ENCODE data around the gene ZFYVE9.
"Not testable (repeated sequence)": the region's sequence is repeated elsewhere in the genome, so short reads cannot be mapped to it uniquely, and the experiment has no call there.

The ZFYVE9 gene

GRCh38 chr1:52153898-52154297 is 12.0 kb downstream of the ZFYVE9 start:
- no peaks in the 10 kb centered on the region for H3K4me1 ChIP-seq (ENCODE audit: control insufficient read depth, low read depth, low read length)
- H3K4me3 ChIP-seq (ENCODE audit: low read length), result no peak overlapping the region
- no peaks in the 10 kb centered on the region for H3K27me3 ChIP-seq (ENCODE audit: control insufficient read depth, insufficient read depth, low read length)
- no peaks in the 10 kb centered on the region for H3K9me3 ChIP-seq (ENCODE audit: control insufficient read depth, low read depth, low read length)
- H3K27ac ChIP-seq (ENCODE audit: low read length), result no peak overlapping the region
- H3K36me3 ChIP-seq (ENCODE audit: control insufficient read depth, low read depth, low read length), result no peaks in the 10 kb centered on the region
- H3K9ac ChIP-seq (ENCODE audit: low read length), result no peak overlapping the region

GRCh38 chr1:52156460-52156859 is 14.6 kb downstream of the ZFYVE9 start:
- H3K27ac ChIP-seq (ENCODE audit: low read length), result no peak overlapping the region
- H3K9me3 ChIP-seq (ENCODE audit: control insufficient read depth, low read depth, low read length), result no peaks in the 10 kb centered on the region
- H3K4me1 ChIP-seq (ENCODE audit: control insufficient read depth, low read depth, low read length), result no peaks in the 10 kb centered on the region
- no peaks in the 10 kb centered on the region for H3K27me3 ChIP-seq (ENCODE audit: control insufficient read depth, insufficient read depth, low read length)
- no peak overlapping the region for H3K4me3 ChIP-seq (ENCODE audit: low read length)
- no peak overlapping the region for H3K9ac ChIP-seq (ENCODE audit: low read length)
- no peaks in the 10 kb centered on the region for H3K36me3 ChIP-seq (ENCODE audit: control insufficient read depth, low read depth, low read length)

- no peaks in the 10 kb centered on the region for H3K36me3 ChIP-seq (ENCODE audit: control insufficient read depth, low read depth, low read length)
- H3K27ac ChIP-seq (ENCODE audit: low read length), result no peak overlapping the region
- no peaks in the 10 kb centered on the region for H3K27me3 ChIP-seq (ENCODE audit: control insufficient read depth, insufficient read depth, low read length)
- H3K9ac ChIP-seq (ENCODE audit: low read length), result no peak overlapping the region
- no peaks in the 10 kb centered on the region for H3K4me1 ChIP-seq (ENCODE audit: control insufficient read depth, low read depth, low read length)
- H3K9me3 ChIP-seq (ENCODE audit: control insufficient read depth, low read depth, low read length), result no peaks in the 10 kb centered on the region
- no peak overlapping the region for H3K4me3 ChIP-seq (ENCODE audit: low read length)
These were observed 15.7 kb downstream of the ZFYVE9 start for GRCh38 chr1:52157582-52157981.

GRCh38 chr1:52158218-52158617 is 16.3 kb downstream of the ZFYVE9 start:
- Histone ChIP-seq H3K27me3 (ENCODE audit: control insufficient read depth, insufficient read depth, low read length) (no peaks in the 10 kb centered on the region), H3K4me1 (ENCODE audit: control insufficient read depth, low read depth, low read length) (no peaks in the 10 kb centered on the region), H3K9ac (ENCODE audit: low read length) (no peak overlapping the region), H3K27ac (ENCODE audit: low read length) (no peak overlapping the region), H3K4me3 (ENCODE audit: low read length) (no peak overlapping the region), H3K9me3 (ENCODE audit: control insufficient read depth, low read depth, low read length) (no peaks in the 10 kb centered on the region), H3K36me3 (ENCODE audit: control insufficient read depth, low read depth, low read length) (no peaks in the 10 kb centered on the region)

- Histone ChIP-seq H3K27ac (ENCODE audit: low read length) (no peak overlapping the region), H3K36me3 (ENCODE audit: control insufficient read depth, low read depth, low read length) (no peaks in the 10 kb centered on the region), H3K4me1 (ENCODE audit: control insufficient read depth, low read depth, low read length) (no peaks in the 10 kb centered on the region), H3K9me3 (ENCODE audit: control insufficient read depth, low read depth, low read length) (no peaks in the 10 kb centered on the region), H3K27me3 (ENCODE audit: control insufficient read depth, insufficient read depth, low read length) (no peaks in the 10 kb centered on the region), H3K9ac (ENCODE audit: low read length) (no peak overlapping the region), H3K4me3 (ENCODE audit: low read length) (no peak overlapping the region)
These were observed 17.3 kb downstream of the ZFYVE9 start for GRCh38 chr1:52159033-52159789.

- no peaks in the 10 kb centered on the region for H3K27me3 ChIP-seq (ENCODE audit: control insufficient read depth, insufficient read depth, low read length)
- no peaks in the 10 kb centered on the region for H3K9me3 ChIP-seq (ENCODE audit: control insufficient read depth, low read depth, low read length)
- no peak overlapping the region for H3K9ac ChIP-seq (ENCODE audit: low read length)
- no peaks in the 10 kb centered on the region for H3K4me1 ChIP-seq (ENCODE audit: control insufficient read depth, low read depth, low read length)
- H3K36me3 ChIP-seq (ENCODE audit: control insufficient read depth, low read depth, low read length), result no peaks in the 10 kb centered on the region
- H3K4me3 ChIP-seq (ENCODE audit: low read length), result no peak overlapping the region
- no peak overlapping the region for H3K27ac ChIP-seq (ENCODE audit: low read length)
These were observed 21.1 kb downstream of the ZFYVE9 start for GRCh38 chr1:52162947-52163346.

- H3K4me3 ChIP-seq (ENCODE audit: low read length), result no peak overlapping the region
- H3K4me1 ChIP-seq (ENCODE audit: control insufficient read depth, low read depth, low read length), result no peaks in the 10 kb centered on the region
- no peaks in the 10 kb centered on the region for H3K9me3 ChIP-seq (ENCODE audit: control insufficient read depth, low read depth, low read length)
- no peaks in the 10 kb centered on the region for H3K27me3 ChIP-seq (ENCODE audit: control insufficient read depth, insufficient read depth, low read length)
- H3K27ac ChIP-seq (ENCODE audit: low read length), result no peak overlapping the region
- H3K36me3 ChIP-seq (ENCODE audit: control insufficient read depth, low read depth, low read length), result no peaks in the 10 kb centered on the region
- no peak overlapping the region for H3K9ac ChIP-seq (ENCODE audit: low read length)
These were observed 22.7 kb downstream of the ZFYVE9 start for GRCh38 chr1:52164604-52165003.

- Histone ChIP-seq H3K27ac (ENCODE audit: low read length) (no peak overlapping the region), H3K4me3 (ENCODE audit: low read length) (no peak overlapping the region), H3K36me3 (ENCODE audit: control insufficient read depth, low read depth, low read length) (no peaks in the 10 kb centered on the region), H3K9me3 (ENCODE audit: control insufficient read depth, low read depth, low read length) (peaks cover 6% of the 10 kb centered on the region), H3K9ac (ENCODE audit: low read length) (no peak overlapping the region), H3K27me3 (ENCODE audit: control insufficient read depth, insufficient read depth, low read length) (no peaks in the 10 kb centered on the region), H3K4me1 (ENCODE audit: control insufficient read depth, low read depth, low read length) (no peaks in the 10 kb centered on the region)
These were observed 25.3 kb downstream of the ZFYVE9 start for GRCh38 chr1:52166996-52167753.

- H3K9me3 ChIP-seq (ENCODE audit: control insufficient read depth, low read depth, low read length), result peaks cover 6% of the 10 kb centered on the region
- no peaks in the 10 kb centered on the region for H3K36me3 ChIP-seq (ENCODE audit: control insufficient read depth, low read depth, low read length)
- no peak overlapping the region for H3K27ac ChIP-seq (ENCODE audit: low read length)
- no peaks in the 10 kb centered on the region for H3K4me1 ChIP-seq (ENCODE audit: control insufficient read depth, low read depth, low read length)
- H3K4me3 ChIP-seq (ENCODE audit: low read length), result no peak overlapping the region
- no peak overlapping the region for H3K9ac ChIP-seq (ENCODE audit: low read length)
- H3K27me3 ChIP-seq (ENCODE audit: control insufficient read depth, insufficient read depth, low read length), result no peaks in the 10 kb centered on the region
These were observed 26.6 kb downstream of the ZFYVE9 start for GRCh38 chr1:52168373-52169080.

- not testable (repeated sequence) for H3K4me3 ChIP-seq (ENCODE audit: low read length); H3K27ac ChIP-seq (ENCODE audit: low read length); H3K9ac ChIP-seq (ENCODE audit: low read length); H3K4me1 ChIP-seq (ENCODE audit: control insufficient read depth, low read depth, low read length); H3K9me3 ChIP-seq (ENCODE audit: control insufficient read depth, low read depth, low read length); H3K36me3 ChIP-seq (ENCODE audit: control insufficient read depth, low read depth, low read length); H3K27me3 ChIP-seq (ENCODE audit: control insufficient read depth, insufficient read depth, low read length)
These were observed 29.3 kb downstream of the ZFYVE9 start for GRCh38 chr1:52171149-52171548.

GRCh38 chr1:52179073-52179472 is 37.2 kb downstream of the ZFYVE9 start:
- H3K9me3 ChIP-seq (ENCODE audit: control insufficient read depth, low read depth, low read length), result peaks cover 5% of the 10 kb centered on the region
- no peak overlapping the region for H3K4me3 ChIP-seq (ENCODE audit: low read length)
- no peaks in the 10 kb centered on the region for H3K4me1 ChIP-seq (ENCODE audit: control insufficient read depth, low read depth, low read length)
- no peak overlapping the region for H3K9ac ChIP-seq (ENCODE audit: low read length)
- H3K27me3 ChIP-seq (ENCODE audit: control insufficient read depth, insufficient read depth, low read length), result no peaks in the 10 kb centered on the region
- no peak overlapping the region for H3K27ac ChIP-seq (ENCODE audit: low read length)
- no peaks in the 10 kb centered on the region for H3K36me3 ChIP-seq (ENCODE audit: control insufficient read depth, low read depth, low read length)
